Fibroblast of lung (primary cell): ENCODE measurements around the gene CAPN12. TPM values are rescaled to one million over a fixed set of nuclear protein-coding genes. Genes with fewer than 3 reads are reported as not detected.

ENCODE experiments used
- DNase-seq, 2 donors: peaks; one replicate each; pipeline versions ENCODE4 v3.0.0 to v3.0.0-alpha.2; 2010; ENCODE audit warnings: low read depth in 2 of 2
- H2AFZ ChIP-seq: 2 replicates; pipeline ENCODE4 v1.5.1; 2012; ENCODE audit warnings: low read length, control low read depth, inconsistent platforms
- H3K27ac ChIP-seq: 2 replicates; pipeline ENCODE4 v1.5.1; 2011; ENCODE audit warnings: low read length, control low read depth; ENCODE audit not compliant: insufficient read depth
- H3K27me3 ChIP-seq: 2 replicates; pipeline ENCODE4 v1.5.1; 2011; ENCODE audit warnings: mild to moderate bottlenecking, low read length; ENCODE audit not compliant: control insufficient read depth, insufficient read depth
- H3K36me3 ChIP-seq: 2 replicates; pipeline ENCODE4 v1.5.1; 2011; ENCODE audit warnings: low read length; ENCODE audit not compliant: control insufficient read depth, insufficient read depth
- H3K4me1 ChIP-seq: 2 replicates; pipeline ENCODE4 v1.5.1; 2011; ENCODE audit warnings: low read length; ENCODE audit not compliant: control insufficient read depth, insufficient read depth; ENCODE audit errors: extremely low read depth
- H3K4me2 ChIP-seq: 2 replicates; pipeline ENCODE4 v1.5.1; 2011; ENCODE audit warnings: low read length, control low read depth; ENCODE audit not compliant: insufficient read depth; ENCODE audit errors: extremely low read depth
- H3K4me3 ChIP-seq, 4 experiments: fragments of 200-600 bp in 1 of 4; sonication (generic) in 1 of 4; replicated peaks in 1 of 4; 2 replicates each; pipeline ENCODE4 v1.5.1; 2011 to 2016; ENCODE audit warnings: low read length in 4 of 4, low read depth in 3 of 4, mild to moderate bottlenecking in 3 of 4, control low read depth in 2 of 4, inconsistent platforms in 1 of 4, mixed read lengths in 1 of 4; ENCODE audit not compliant: insufficient read depth in 1 of 4; ENCODE audit errors: control extremely low read depth in 1 of 4
- H3K79me2 ChIP-seq: 2 replicates; pipeline ENCODE4 v1.5.1; 2012; ENCODE audit warnings: mild to moderate bottlenecking, low read length, inconsistent platforms; ENCODE audit not compliant: control insufficient read depth, insufficient read depth
- H3K9ac ChIP-seq: 2 replicates; pipeline ENCODE4 v1.5.1; 2011; ENCODE audit warnings: mild to moderate bottlenecking, low read length, control low read depth; ENCODE audit not compliant: insufficient read depth
- H3K9me3 ChIP-seq: 2 replicates; pipeline ENCODE4 v1.5.1; 2012; ENCODE audit warnings: low read depth, low read length; ENCODE audit not compliant: control insufficient read depth, insufficient read depth
- H4K20me1 ChIP-seq: 2 replicates; pipeline ENCODE4 v1.5.1; 2011; ENCODE audit warnings: low read length; ENCODE audit not compliant: control insufficient read depth, insufficient read depth; ENCODE audit errors: extremely low read depth
- CTCF ChIP-seq, 2 donors: IDR thresholded peaks in 1 of 2; conservative IDR thresholded peaks in 1 of 2; 1 replicate in 1 of 2; 2 replicates in 1 of 2; pipeline ENCODE4 v1.5.1; 2011 to 2012; ENCODE audit warnings: low read length in 2 of 2, control low read depth in 1 of 2, inconsistent platforms in 1 of 2, low read depth in 1 of 2, mild to moderate bottlenecking in 1 of 2
- EZH2 ChIP-seq: IDR thresholded peaks from 2 replicates; pipeline ENCODE4 v1.5.1; 2012; ENCODE audit warnings: low read length, control low read depth, mild to moderate bottlenecking; ENCODE audit errors: missing control alignments
- polyA plus RNA-seq, 2 donors: library from polyadenylated mRNA; depleted of rRNA in 1 of 2; stranded (reverse) in 1 of 2; unstranded in 1 of 2; fragments of >200 nt; gene quantifications; 2 replicates each; pipeline ENCODE4 v1.2.1, GENCODE V29; 2011 to 2012; ENCODE audit warnings: missing spikeins in 1 of 2
- total RNA-seq: library from RNA; depleted of rRNA; stranded (reverse); fragments of >200 nt; gene quantifications from 2 replicates; pipeline ENCODE4 v1.2.1, GENCODE V29; 2014

CAPN12 gene
- total and polyA plus RNA-seq, 2 donors (not counting 1 experiment from before 2014, with no cell fraction given): 0.20 to 0.50 TPM

- DNase-seq: no peak
- Histone ChIP-seq H3K36me3 (peaks cover 29% of the 10 kb centered on the region), H3K9ac (no peak overlapping the region), H3K9me3 (no peaks in the 10 kb centered on the region), H3K79me2 (peaks cover 90% of the 10 kb centered on the region), H3K27ac (no peak overlapping the region), H4K20me1 (no peaks in the 10 kb centered on the region), H3K4me1 (peaks cover 24% of the 10 kb centered on the region), H2AFZ (no peak overlapping the region), H3K4me3 (no peak overlapping the region), H3K27me3 (no peaks in the 10 kb centered on the region), H3K4me2 (no peak overlapping the region)
- no peak for TF ChIP-seq CTCF (conservative IDR thresholded peaks at IDR 0.05 in 1 of 2, IDR thresholded peaks at IDR 0.05 in 1 of 2; ENCODE audit: low read depth in 1 of 2, low read length in 2 of 2)
- TF ChIP-seq EZH2: no peak
Observed at GRCh38 chr19:38695317-38695683, 49.0 kb downstream of the CAPN12 start.

GRCh38 chr19:38693380-38694223 is 50.7 kb downstream of the CAPN12 start:
- no peak overlapping the region for H2AFZ ChIP-seq
- TF ChIP-seq CTCF (conservative IDR thresholded peaks at IDR 0.05 in 1 of 2, IDR thresholded peaks at IDR 0.05 in 1 of 2; ENCODE audit: low read depth in 1 of 2, low read length in 2 of 2) (no peak), EZH2 (no peak)
- no peaks in the 10 kb centered on the region for H4K20me1 ChIP-seq
- peak overlapping the region; percentile 14 for H3K9ac ChIP-seq
- peaks cover 21% of the 10 kb centered on the region for H3K4me1 ChIP-seq
- H3K4me2 ChIP-seq: no peak overlapping the region
- peaks cover 21% of the 10 kb centered on the region for H3K36me3 ChIP-seq
- H3K27me3 ChIP-seq: no peaks in the 10 kb centered on the region
- H3K79me2 ChIP-seq: peaks cover 89% of the 10 kb centered on the region
- DNase-seq: peak; percentile 59 to 93
- no peaks in the 10 kb centered on the region for H3K9me3 ChIP-seq
- no peak overlapping the region for H3K4me3 ChIP-seq
- peak overlapping the region; percentile 86 for H3K27ac ChIP-seq

DNA sequence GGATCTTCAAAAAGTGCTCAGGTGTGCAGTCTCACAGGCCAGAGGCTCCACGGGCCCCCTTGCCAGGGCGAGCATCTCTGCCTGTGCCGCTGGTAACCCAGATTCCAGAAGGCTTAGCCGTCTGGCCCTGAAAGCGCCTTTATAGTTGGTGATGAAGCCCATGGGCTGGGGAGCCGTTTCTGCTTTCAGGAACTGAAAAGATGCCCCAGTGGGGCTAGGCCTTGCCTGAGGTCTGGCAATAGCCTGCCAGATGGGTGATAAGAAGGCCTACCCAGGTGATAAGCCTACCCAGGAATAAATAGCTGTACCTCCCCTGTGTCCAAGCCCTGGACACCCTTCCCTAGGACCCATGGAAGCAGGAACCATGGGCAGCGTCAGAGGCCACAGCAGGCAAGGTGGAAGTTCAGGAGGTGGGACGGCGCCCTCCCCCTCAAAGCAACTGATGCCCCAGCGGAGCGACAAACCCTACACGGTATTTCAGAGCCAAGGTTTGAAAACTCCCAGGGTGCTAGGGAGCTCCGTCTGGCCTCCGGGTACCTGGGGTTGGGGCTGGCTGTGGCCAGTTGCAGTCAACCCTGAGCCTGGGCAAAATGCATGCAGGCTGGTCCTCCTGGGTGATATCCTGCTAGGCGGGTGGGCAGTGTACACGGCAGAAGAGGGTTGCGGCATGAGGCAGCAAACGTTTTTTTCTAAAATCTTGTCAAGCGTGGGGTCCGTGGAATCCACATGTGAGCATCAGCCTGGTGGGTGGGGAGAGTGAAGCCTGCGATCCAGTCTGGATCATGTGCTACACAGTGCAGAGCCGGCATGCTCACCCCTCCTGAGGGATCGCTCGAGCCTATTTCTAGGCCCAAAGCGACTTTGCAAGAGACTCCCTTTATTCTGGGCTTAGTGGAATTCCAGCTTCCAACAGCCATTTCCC is 51.6 kb downstream of the CAPN12 start:
- H3K27ac ChIP-seq: peak overlapping the region; percentile 86
- H3K9me3 ChIP-seq: no peaks in the 10 kb centered on the region
- DNase-seq: peak in 1 of 2 donors; percentile 41
- no peaks in the 10 kb centered on the region for H3K27me3 ChIP-seq
- peak overlapping the region; percentile 14 for H3K9ac ChIP-seq
- H3K4me3 ChIP-seq: no peak overlapping the region
- no peak overlapping the region for H3K4me2 ChIP-seq
- H2AFZ ChIP-seq: no peak overlapping the region
- H3K4me1 ChIP-seq: peaks cover 26% of the 10 kb centered on the region
- TF ChIP-seq CTCF (conservative IDR thresholded peaks at IDR 0.05 in 1 of 2, IDR thresholded peaks at IDR 0.05 in 1 of 2; ENCODE audit: low read depth in 1 of 2, low read length in 2 of 2): no peak
- TF ChIP-seq EZH2: no peak
- peaks cover 21% of the 10 kb centered on the region for H3K36me3 ChIP-seq
- H4K20me1 ChIP-seq: no peaks in the 10 kb centered on the region
- peaks cover 89% of the 10 kb centered on the region for H3K79me2 ChIP-seq
